ENCODE results near the gene CARD11. TPM values are rescaled to one million over a fixed set of nuclear protein-coding genes. Genes with fewer than 3 reads are reported as not detected.

Gene CARD11
- total and polyA plus RNA-seq, 2 experiments from 2014 or later, result 0.15 TPM; not detected in 1

GRCh38 chr7:2982831-2983230 lies 60.8 kb downstream of the CARD11 start:
- DNase-seq (ENCODE audit: low read depth in 1 of 2, low spot score in 1 of 2), result no peak
- Histone ChIP-seq H3K4me3 (no peak overlapping the region), H3K36me3 (no peaks in the 10 kb centered on the region), H3K27me3 (no peaks in the 10 kb centered on the region), H3K27ac (no peak overlapping the region), H3K9me3 (ENCODE audit: low read depth) (no peaks in the 10 kb centered on the region), H3K4me1 (ENCODE audit: low read depth) (no peaks in the 10 kb centered on the region)
- TF ChIP-seq CTCF (IDR thresholded peaks at IDR 0.05; ENCODE audit: low read depth, low read length), result no peak

GRCh38 chr7:2982401-2982800 lies 61.3 kb downstream of the CARD11 start:
- H3K4me1 ChIP-seq (ENCODE audit: low read depth), result no peaks in the 10 kb centered on the region
- no peak overlapping the region for H3K27ac ChIP-seq
- H3K27me3 ChIP-seq, result no peaks in the 10 kb centered on the region
- DNase-seq (ENCODE audit: low read depth in 1 of 2, low spot score in 1 of 2), result no peak
- H3K4me3 ChIP-seq, result no peak overlapping the region
- no peaks in the 10 kb centered on the region for H3K9me3 ChIP-seq (ENCODE audit: low read depth)
- H3K36me3 ChIP-seq, result no peaks in the 10 kb centered on the region
- no peak for TF ChIP-seq CTCF (IDR thresholded peaks at IDR 0.05; ENCODE audit: low read depth, low read length)

DNA sequence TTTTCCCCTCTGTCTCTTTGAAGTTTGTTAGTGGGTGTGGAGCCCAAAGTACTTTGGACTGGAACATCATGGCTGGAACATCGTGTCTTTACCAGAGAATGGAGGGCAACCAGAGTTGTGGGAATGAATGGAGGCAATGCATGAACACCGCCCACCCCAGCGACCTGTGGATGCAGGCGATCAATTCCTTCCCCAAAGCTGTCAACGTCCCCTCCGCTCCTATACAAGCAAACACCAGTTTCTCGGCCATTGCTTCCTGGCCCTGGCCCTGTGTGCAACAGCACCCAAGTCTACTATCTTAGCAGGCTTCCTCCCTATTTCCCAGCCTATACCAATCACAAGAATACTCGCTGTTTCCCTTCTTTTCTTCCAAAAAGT lies 62.6 kb downstream of the CARD11 start:
- H3K27me3 ChIP-seq, result no peaks in the 10 kb centered on the region
- no peak for TF ChIP-seq CTCF (IDR thresholded peaks at IDR 0.05; ENCODE audit: low read depth, low read length)
- no peak overlapping the region for H3K4me3 ChIP-seq
- DNase-seq (ENCODE audit: low read depth in 1 of 2, low spot score in 1 of 2), result no peak
- H3K36me3 ChIP-seq, result no peaks in the 10 kb centered on the region
- no peak overlapping the region for H3K27ac ChIP-seq
- H3K4me1 ChIP-seq (ENCODE audit: low read depth), result no peaks in the 10 kb centered on the region
- no peaks in the 10 kb centered on the region for H3K9me3 ChIP-seq (ENCODE audit: low read depth)

- no peak for TF ChIP-seq CTCF (IDR thresholded peaks at IDR 0.05; ENCODE audit: low read depth, low read length)
- no peak for DNase-seq (ENCODE audit: low read depth in 1 of 2, low spot score in 1 of 2)
- Histone ChIP-seq H3K27me3 (no peaks in the 10 kb centered on the region), H3K4me1 (ENCODE audit: low read depth) (no peaks in the 10 kb centered on the region), H3K4me3 (no peak overlapping the region), H3K36me3 (no peaks in the 10 kb centered on the region), H3K9me3 (ENCODE audit: low read depth) (no peaks in the 10 kb centered on the region), H3K27ac (no peak overlapping the region)
Observed at GRCh38 chr7:2980401-2981102, 63.1 kb downstream of the CARD11 start.

DNA sequence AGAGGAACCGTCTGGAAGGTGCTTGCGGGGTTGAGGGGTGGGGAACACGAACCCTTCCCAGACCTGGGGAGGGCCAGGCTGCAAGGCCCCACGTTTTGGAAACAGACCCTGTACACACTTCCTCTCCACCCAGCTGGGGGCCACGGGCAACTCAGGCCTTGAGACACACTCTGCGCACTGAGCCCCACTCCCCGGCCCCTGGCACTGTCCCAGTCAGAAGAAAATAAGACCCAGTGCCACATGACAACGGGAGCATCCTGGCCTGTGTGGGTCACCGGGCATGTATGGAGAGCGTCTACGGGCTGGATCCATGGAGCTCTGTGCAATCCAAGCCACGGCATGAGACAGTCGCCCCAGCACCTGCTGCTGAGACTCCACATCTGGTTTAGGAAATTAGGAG lies 63.7 kb downstream of the CARD11 start:
- Histone ChIP-seq H3K4me3 (no peak overlapping the region), H3K36me3 (no peaks in the 10 kb centered on the region), H3K27ac (no peak overlapping the region), H3K4me1 (ENCODE audit: low read depth) (no peaks in the 10 kb centered on the region), H3K27me3 (no peaks in the 10 kb centered on the region), H3K9me3 (ENCODE audit: low read depth) (no peaks in the 10 kb centered on the region)
- no peak for DNase-seq (ENCODE audit: low read depth in 1 of 2, low spot score in 1 of 2)
- no peak for TF ChIP-seq CTCF (IDR thresholded peaks at IDR 0.05; ENCODE audit: low read depth, low read length)

Measured in cardiac muscle cell (in vitro differentiated cells and primary cell).